GM18861 (cell line): ENCODE data around the gene UBA52.
A peak's percentile ranks its signal among the peaks of the same experiment; 100 is the strongest.

Experiments
- ATAC-seq: cut with Tn5 transposase; IDR thresholded peaks from one replicate; pipeline ENCODE4 v1.9.1; 2021; ENCODE audit not compliant: unreplicated experiment

UBA52 gene

DNA sequence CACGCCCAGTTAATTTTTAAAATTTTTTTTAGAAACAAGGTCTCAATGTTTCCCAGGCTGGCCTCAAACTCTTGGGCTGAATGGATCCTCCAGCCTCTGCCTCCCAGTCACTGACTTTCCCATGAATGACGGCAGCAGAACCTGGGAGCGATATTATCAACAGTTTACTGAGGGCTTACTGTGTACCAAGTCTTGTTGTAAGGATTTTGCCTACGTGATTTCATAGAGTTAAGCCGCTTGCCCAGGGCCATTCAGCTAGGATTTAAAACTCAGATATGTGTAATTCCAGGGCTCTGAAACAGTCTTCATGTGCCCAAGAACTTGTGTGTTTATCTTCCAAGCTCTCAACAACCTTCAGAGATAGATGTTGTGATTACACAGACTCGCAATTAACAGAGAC lies 20.0 kb upstream of the UBA52 start:
- ATAC-seq = no peak

DNA sequence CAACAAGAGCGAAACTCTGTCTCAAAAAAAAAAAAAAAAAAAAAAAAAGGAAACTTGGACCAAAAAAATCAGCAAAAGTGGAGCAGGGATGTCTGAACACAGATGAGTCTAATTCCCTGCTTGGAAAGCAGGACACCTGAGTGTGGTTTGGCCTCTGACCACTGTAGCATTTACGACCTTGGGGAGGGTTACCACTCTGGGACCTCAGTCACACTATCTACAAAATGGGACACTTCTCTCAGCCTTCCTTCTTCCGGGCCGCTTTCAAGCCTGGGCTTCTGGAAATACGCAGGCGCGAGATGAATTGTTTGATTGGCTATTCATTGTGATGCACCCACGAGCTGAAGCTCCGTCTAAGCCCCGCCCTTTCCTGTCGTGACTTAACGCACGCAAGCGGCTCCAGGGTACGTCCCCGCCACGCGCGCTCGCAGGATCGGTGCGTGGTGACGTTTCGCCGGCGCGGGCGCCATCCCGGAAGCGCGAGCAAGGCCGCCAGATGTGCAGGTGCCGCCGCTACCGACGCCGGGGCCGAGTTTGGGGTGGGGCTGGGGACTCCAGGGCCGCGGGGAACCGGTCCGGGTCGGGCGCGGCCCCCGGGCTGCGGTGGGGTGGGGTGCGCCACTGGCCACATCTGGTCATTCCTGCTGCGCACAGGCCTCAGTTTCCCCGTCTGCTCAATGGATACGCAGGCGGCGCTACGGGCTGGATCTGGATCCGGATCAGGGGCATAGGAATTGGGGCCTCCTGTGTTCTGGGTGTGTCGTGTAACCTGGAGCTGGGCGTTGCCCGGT lies 14.1 kb upstream of the UBA52 start, which contains the start of gene KXD1:
Gene KXD1 (plus strand): TSS at position 460 of the 791 bp plus-strand sequence. CDS start 4,187 bp downstream, outside the sequence.
- peak; percentile 89 for ATAC-seq

DNA sequence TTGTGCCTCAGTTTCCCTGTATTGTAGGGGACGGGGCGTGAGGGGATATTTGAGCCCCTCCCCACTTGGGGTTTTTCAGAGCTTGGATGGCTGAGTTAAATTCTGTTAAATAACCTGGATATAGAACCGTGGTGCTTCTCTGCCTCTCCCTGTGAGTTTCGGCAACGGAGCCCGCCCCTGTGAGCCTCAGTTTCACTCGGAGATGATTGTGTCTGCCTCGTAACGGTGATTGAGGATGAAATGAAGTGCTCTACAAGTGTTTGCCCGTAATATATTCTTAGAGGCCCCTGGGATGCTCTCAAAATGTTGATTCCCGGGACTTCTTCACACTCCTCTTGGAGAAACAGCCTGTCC lies 13.5 kb upstream of the UBA52 start:
- ATAC-seq = no peak

DNA sequence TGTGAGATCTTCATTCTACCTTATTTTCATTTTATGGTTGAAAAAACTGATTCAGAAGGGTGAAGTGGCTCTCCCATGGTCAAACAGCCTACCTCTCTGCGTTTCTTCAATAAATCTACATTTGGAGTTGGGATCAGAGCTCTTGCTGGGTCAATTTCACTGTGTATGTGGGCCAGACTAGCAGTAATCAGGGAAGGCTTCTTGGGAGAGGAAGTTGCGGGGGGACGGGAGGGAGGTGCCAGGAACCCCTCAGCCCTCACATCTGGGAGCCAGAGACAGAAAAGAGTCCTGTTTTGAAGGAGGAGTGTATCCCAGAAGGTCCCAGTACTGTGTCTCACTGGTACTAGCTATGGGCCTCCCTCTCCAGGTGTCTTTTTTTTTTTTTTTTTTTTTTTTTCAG lies 13.1 kb upstream of the UBA52 start:
- no peak for ATAC-seq

DNA sequence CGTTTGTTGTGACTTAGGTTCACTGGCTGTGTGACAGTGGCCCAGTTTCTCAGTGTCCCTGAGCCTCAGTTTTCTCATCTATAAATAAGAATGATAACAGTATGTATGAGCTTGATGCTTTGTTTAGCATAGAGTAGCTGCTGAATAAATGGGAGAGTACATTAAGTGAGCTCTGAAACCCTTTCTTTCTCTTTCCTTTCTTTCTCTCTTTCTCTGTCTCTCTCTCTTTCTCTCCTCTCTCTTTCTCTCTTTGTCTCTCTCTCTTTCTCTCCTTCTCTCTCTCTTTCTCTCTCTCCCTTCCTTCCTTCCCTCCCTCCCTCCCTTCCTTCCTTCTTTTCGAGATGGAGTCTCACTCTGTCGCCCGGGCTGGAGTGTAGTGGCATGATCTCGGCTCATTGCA lies 12.0 kb upstream of the UBA52 start:
- ATAC-seq = no peak

DNA sequence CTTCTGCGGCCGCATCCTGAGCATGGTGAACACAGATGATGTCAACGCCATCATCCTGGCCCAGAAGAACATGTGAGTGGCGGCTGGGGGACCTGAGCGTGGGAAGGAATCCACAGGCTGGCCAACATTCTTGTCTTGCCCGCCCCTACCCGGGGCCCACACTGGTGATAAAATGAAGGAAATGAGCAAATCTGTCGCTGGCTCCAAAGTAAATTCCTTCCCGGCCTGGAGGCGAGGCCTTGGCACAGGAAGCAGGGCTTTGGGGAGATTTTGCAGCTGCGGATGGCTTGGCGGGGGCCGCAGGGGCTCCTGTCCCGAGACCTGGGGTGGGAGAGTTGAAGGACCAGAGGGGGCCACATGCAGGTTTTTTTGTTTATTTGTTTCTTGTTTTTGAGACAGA lies 9.6 kb upstream of the UBA52 start:
- no peak for ATAC-seq

DNA sequence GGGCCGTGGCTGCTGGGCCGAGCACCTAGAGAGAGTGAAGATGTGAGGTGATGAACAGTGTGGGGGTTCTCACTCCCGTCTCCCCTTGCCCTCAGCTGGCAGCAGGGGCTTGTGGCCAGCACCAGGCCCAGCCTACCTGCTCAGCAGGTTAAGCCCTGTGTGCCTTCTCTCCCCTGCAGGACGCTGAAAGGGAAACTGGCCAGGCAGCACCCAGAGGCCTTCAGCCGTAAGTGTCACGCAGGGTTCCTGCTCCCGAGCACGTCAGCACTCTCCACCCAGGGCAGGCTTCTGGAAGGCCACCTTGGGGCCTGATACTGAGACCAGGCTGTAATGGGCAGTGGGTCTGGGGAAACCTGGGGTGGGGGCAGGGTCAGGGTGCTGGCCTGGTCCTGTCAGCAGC lies 4.7 kb upstream of the UBA52 start:
- ATAC-seq = no peak

DNA sequence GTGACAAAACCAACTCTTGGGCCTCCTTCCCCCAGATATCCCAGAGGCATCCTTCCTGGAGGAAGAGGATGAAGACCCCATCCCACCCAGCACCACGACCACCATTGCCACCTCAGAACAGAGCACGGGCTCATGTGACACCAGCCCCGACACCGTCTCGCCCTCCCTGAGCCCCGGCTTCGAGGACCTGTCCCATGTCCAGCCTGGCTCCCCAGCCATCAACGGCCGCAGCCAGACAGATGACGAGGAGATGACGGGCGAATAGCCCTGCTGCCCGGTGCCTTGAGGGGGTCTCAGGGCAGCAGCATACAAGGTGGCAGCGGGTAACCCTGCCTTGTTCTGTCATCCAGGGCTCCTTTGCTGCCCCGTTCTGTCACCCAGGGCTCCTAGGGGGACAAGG lies 3.3 kb upstream of the UBA52 start:
- ATAC-seq = no peak

DNA sequence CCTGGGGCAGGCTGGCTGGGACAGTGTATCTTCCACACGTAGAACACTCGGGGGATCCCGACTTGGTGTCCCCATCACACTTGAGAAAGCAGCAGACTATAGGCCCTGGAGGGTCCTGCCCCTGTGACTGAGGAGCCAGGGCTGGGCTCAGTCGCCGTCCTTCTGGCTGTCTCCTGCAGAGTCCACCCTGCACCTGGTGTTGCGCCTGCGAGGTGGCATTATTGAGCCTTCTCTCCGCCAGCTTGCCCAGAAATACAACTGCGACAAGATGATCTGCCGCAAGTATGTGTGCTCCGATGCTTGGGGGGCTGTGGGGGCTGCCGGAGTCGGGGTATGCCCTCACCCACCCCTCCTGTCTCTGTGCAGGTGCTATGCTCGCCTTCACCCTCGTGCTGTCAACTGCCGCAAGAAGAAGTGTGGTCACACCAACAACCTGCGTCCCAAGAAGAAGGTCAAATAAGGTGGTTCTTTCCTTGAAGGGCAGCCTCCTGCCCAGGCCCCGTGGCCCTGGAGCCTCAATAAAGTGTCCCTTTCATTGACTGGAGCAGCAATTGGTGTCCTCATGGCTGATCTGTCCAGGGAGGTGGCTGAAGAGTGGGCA lies 3.1 kb downstream of the UBA52 start:
- no peak for ATAC-seq

DNA sequence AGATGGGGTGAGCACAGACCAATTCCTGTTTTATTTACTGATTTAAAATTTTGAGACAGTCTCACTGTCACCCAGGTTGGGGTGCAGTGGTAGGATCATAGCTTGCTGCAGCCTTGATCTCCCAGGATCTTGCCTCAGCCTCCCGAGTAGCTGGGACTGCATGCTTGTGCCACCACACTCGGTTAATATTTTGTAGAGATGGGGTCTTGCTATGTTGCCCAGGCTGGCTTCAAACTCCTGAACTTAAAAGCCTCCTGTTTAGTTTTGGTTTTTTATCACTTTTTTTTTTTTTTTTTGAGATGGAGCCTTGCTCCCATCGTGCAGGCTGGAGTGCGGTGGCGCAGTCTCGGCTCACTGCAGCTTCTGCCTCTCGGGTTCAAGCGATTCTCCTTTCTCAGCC lies 4.7 kb downstream of the UBA52 start:
- no peak for ATAC-seq

DNA sequence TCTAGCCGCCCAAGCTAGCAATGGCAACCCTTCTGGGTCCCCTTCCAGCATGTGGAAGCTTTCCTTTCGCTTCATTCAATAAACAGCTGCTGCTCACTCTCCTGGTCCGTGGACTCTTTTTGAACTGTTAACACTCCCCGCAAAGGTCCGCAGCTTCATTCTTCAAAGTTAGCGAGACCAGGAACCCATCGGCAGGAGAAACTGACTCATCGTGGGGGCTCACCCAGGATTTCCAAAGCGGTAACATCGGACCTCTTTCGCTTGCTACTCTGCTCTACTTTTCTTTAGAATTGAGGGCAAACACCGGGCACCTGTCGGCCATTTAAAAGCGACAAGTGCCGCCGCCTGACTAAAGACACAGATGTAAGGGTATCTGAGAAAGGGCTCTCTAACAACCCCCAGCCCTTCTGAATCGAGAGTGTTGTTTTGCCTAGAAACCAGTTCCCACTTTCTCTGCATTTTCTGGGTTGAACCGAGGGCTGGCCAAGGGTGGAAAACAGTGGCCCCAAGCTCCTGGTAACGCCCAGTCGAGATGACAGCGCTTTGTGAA lies 5.8 kb downstream of the UBA52 start:
- ATAC-seq = no peak

DNA sequence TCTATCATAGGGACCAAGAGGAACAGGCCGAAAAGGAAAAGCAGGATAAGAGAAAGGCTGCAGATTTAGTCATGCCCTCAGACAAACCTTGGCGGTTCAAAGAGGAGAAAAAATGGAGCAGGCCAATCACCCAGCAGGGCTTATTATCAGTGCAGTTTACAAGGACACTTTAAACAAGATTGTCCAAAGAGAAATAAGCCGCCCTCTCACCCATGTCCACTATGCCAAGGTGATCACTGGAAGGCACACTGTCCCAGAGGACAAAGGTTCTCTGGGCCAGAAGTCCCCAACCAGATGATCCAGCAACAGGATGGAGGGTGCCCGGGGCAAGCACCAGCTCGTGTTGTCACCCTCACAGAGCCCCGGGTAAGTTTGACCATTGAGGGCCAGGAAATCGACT lies 8.7 kb downstream of the UBA52 start:
- ATAC-seq = no peak

DNA sequence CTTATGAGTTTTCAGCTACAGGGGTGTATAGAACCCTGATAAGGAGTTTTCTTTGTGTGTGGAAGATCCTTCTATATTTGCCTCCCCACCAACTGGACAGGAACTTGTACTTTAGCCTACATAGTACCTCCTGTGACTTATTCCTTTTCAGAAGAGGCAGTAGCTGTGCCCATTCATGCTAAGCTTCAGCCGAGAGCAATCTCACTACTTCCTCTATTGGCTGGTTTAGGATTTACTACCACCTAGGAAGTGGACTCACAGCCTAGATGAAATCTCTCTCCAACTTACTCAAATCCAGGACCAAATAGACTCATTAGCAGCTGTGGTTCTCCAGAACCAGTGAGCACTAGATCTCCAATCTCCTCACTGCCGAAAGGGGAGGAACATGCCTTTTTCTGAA lies 14.6 kb downstream of the UBA52 start:
- no peak for ATAC-seq

DNA sequence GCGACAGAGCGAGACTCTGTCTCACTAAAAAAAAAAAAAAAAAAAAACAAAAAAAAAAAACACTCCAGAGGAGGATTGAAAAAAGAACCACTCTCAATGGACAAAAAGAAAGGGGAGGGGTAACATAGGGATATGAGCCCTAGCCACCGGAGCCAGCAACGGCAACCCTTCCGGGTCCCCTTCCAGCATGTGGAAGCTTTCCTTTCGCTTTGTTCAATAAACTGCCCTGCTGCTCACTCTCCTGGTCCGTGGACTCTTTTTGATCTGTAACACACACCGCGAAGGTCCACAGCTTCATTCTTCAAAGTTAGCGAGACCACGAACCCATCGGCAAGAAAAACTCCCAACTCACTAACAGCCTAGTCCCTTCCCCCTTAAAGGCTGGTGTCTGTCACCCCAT lies 15.9 kb downstream of the UBA52 start:
- no peak for ATAC-seq

DNA sequence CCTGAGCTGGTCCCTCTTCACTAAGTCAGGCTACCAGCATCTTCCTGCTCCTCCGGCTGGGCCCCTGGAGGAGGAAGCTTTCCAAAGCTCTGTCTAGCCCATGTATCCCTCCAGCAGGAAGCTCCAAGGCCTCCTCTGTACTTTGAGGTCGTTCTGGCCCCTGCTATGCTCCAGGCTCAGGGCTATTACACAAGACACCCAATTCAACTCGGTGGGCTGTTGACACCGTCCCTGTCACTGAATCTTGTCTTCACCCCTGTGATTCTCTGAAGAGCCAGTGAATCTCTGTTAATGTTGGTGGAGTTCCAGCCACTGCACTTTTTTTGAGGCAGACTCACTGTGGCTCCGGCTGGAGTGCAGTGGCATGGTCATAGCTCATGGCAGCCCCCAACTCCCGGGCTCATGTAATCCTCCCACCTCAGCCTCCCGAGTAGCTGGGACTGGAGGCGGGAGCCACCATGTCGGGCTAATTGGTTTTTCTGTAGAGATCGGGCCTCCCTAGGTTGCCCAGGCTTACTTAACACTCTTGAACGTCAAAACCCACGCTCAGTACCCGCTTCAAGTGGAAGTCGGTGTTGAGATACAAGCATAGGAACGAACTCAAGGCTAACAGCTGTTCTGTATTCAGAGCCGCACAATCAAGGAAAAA lies 16.4 kb downstream of the UBA52 start:
- ATAC-seq = no peak

DNA sequence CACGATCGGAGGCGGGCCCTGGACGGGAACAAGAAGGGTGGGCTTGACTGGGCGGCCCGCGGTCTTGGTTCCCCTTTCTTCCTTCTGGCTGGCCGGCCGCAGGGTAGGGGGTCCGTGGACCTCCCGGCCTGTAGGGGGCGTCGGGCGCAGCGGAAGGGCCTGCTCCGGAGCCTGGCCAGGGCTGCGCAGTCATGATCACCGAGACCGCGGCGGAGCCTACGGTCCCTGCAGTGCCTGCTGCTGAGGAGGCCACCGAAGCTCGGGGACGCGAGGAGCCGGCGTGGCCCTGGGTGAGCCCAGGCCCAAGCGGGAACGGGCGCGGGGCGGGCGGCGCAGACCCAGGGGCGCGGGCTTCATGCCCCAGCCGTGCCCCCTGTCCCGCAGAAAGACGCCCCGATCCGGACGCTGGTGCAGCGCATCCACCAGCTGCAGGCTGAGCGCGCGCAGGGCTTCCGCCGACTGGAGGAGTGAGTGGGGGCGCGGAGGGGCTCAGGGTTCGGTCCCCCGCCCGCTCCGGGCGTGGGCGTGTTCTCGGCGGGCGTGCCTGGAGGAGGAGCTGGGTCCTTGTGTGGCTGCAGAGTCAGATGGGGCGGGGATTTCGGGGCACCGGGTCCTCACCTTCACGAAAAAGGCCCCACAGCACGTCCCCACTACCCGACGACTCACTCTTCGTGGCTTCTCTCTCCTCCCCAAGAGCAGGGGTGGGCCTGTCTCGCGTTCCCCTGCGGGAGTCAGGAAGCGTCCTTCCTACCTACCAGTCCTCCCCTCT lies 17.1 kb downstream of the UBA52 start, which contains the start of gene REX1BD:
Gene REX1BD (plus strand): TSS at position 188 of the 769 bp plus-strand sequence. CDS start 4 bp downstream, at position 192.
- ATAC-seq = peak; percentile 72

DNA sequence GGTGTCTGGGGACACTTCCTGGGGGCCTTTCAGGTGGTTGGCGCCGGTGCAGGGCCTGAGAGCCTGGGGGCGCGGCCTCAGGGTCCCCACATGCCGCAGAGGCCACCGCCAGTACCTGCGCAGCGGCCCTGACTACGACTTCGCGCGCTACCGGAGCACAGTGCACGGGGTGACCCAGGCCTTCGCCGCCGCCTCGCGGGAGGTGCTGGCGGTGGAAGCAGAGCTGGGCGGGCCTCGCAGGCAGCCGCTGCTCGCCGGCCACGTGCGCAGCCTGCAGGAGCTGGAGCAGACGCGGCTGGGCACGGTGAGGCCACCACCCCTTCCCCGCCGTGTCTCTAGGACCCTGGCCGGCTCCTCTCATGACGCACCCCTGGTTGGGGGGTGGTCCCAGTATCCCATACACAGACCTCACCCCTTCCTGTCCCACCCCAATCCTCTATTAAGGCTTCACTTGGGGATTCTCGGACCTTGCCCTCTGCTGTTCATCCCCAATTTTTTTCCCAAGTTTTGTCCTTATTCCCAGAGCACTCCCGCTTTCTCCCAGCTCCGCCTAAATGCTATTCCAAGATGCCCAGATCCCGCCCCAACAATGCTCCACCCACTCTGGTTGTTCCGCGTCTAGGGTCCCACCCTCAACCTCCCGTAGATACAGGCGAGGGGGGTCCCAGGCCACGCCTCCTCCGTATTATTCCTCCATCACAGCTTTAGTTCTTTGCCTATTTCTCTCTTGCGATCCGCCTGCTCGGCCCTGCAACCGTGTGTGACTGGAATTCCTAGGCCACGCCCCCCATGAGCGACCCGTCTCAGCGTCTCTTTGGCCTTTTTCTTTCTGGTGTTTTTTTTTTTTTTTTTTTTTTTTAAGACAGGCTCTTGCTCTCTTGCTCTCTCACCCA lies 18.0 kb downstream of the UBA52 start:
- no peak for ATAC-seq

DNA sequence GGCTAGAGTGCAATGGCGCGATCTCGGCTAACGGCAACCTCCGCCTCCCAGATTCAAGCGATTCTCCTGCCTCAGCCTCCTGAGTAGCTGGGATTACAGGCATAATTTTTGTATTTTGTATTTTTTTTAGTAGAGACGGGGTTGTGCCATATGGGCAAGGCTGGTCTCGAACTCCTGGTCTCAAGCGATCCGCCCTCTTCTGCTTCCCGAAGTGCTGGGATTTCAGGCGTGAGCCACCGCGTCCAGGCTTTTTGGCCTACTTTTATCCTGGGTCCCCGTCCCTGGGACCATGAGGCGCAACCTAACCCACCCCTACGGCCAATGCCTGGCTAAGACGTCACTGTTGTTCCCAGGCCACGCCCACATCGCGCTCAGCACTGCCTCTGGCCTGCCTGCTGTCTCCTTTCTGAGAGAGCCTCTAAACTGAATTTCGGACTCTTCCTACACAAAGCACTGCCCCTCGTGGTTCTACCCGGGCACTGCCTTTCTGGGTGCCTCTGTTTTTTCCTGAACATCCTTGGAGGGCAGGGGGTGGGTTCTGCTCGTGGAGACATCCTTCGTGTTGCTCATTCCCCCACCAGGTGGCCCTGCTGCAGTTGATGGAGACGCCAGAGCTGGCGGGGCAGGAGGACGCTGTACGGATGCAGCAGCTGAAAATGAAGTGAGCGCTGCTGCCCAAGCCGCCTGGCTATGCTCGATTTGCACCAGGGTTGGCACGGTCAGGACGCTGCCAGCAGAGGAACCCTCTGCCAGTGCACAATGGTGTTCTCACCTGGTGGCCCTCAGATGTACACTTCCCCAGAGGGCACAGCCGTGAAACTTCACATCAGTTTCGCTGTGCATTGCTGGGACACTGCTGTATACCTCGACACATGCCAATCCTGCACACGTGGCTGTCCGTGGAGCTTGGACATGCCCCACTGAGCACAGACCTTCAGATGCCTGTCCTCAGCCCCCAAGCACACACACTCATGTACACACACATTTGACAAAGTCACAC lies 18.9 kb downstream of the UBA52 start:
- ATAC-seq = no peak
